Measurements from ENCODE around the gene CD300LD.

CD300LD gene

GRCh38 chr17:74625661-74626060, 33.6 kb upstream of the CD300LD start:
- H3K36me3 ChIP-seq (ENCODE audit: control insufficient read depth, insufficient read depth, low read length) = no peaks in the 10 kb centered on the region
- H3K9me3 ChIP-seq (ENCODE audit: control insufficient read depth, low read length) = no peaks in the 10 kb centered on the region
- no peak overlapping the region for H3K9ac ChIP-seq (ENCODE audit: low read length)
- H3K4me3 ChIP-seq (ENCODE audit: low read length) = no peak overlapping the region
- peaks cover 5% of the 10 kb centered on the region for H3K27me3 ChIP-seq (ENCODE audit: control insufficient read depth, insufficient read depth, low read length)
- H3K4me1 ChIP-seq (ENCODE audit: control insufficient read depth, insufficient read depth, low read length) = no peaks in the 10 kb centered on the region

- no peaks in the 10 kb centered on the region for H3K36me3 ChIP-seq (ENCODE audit: control insufficient read depth, insufficient read depth, low read length)
- peaks cover 5% of the 10 kb centered on the region for H3K27me3 ChIP-seq (ENCODE audit: control insufficient read depth, insufficient read depth, low read length)
- no peak overlapping the region for H3K4me3 ChIP-seq (ENCODE audit: low read length)
- no peaks in the 10 kb centered on the region for H3K9me3 ChIP-seq (ENCODE audit: control insufficient read depth, low read length)
- H3K9ac ChIP-seq (ENCODE audit: low read length) = no peak overlapping the region
- H3K4me1 ChIP-seq (ENCODE audit: control insufficient read depth, insufficient read depth, low read length) = no peaks in the 10 kb centered on the region
These were observed 32.0 kb upstream of the CD300LD start for GRCh38 chr17:74624131-74624530.

GRCh38 chr17:74623693-74624093, 31.6 kb upstream of the CD300LD start, which contains the start of gene CD300E:
Gene CD300E, minus strand, starts transcription at chr17:74623738. Its CDS starts 117 bp downstream, at chr17:74623621.
- Histone ChIP-seq H3K27me3 (ENCODE audit: control insufficient read depth, insufficient read depth, low read length) (peaks cover 5% of the 10 kb centered on the region), H3K9ac (ENCODE audit: low read length) (no peak within 1 kb of the TSS), H3K4me1 (ENCODE audit: control insufficient read depth, insufficient read depth, low read length) (no peaks in the 10 kb centered on the region), H3K4me3 (ENCODE audit: low read length) (no peak within 1 kb of the TSS), H3K36me3 (ENCODE audit: control insufficient read depth, insufficient read depth, low read length) (no peaks in the 10 kb centered on the region), H3K9me3 (ENCODE audit: control insufficient read depth, low read length) (no peaks in the 10 kb centered on the region)

GRCh38 chr17:74619077-74619673, 27.1 kb upstream of the CD300LD start:
- H3K4me1 ChIP-seq (ENCODE audit: control insufficient read depth, insufficient read depth, low read length) = no peaks in the 10 kb centered on the region
- no peaks in the 10 kb centered on the region for H3K36me3 ChIP-seq (ENCODE audit: control insufficient read depth, insufficient read depth, low read length)
- no peak overlapping the region for H3K9ac ChIP-seq (ENCODE audit: low read length)
- H3K27me3 ChIP-seq (ENCODE audit: control insufficient read depth, insufficient read depth, low read length) = no peaks in the 10 kb centered on the region
- no peak overlapping the region for H3K4me3 ChIP-seq (ENCODE audit: low read length)
- H3K9me3 ChIP-seq (ENCODE audit: control insufficient read depth, low read length) = no peaks in the 10 kb centered on the region

GRCh38 chr17:74618451-74618850, 26.4 kb upstream of the CD300LD start:
- Histone ChIP-seq H3K4me3 (ENCODE audit: low read length) (no peak overlapping the region), H3K4me1 (ENCODE audit: control insufficient read depth, insufficient read depth, low read length) (no peaks in the 10 kb centered on the region), H3K9ac (ENCODE audit: low read length) (no peak overlapping the region), H3K36me3 (ENCODE audit: control insufficient read depth, insufficient read depth, low read length) (no peaks in the 10 kb centered on the region), H3K9me3 (ENCODE audit: control insufficient read depth, low read length) (no peaks in the 10 kb centered on the region), H3K27me3 (ENCODE audit: control insufficient read depth, insufficient read depth, low read length) (no peaks in the 10 kb centered on the region)

- H3K9ac ChIP-seq (ENCODE audit: low read length) = no peak overlapping the region
- H3K4me1 ChIP-seq (ENCODE audit: control insufficient read depth, insufficient read depth, low read length) = no peaks in the 10 kb centered on the region
- H3K4me3 ChIP-seq (ENCODE audit: low read length) = no peak overlapping the region
- H3K9me3 ChIP-seq (ENCODE audit: control insufficient read depth, low read length) = no peaks in the 10 kb centered on the region
- H3K27me3 ChIP-seq (ENCODE audit: control insufficient read depth, insufficient read depth, low read length) = peaks cover 2% of the 10 kb centered on the region
- no peaks in the 10 kb centered on the region for H3K36me3 ChIP-seq (ENCODE audit: control insufficient read depth, insufficient read depth, low read length)
These were observed 24.6 kb upstream of the CD300LD start for GRCh38 chr17:74616696-74617095.

GRCh38 chr17:74612046-74612445, 20.0 kb upstream of the CD300LD start:
- Histone ChIP-seq H3K9me3 (ENCODE audit: control insufficient read depth, low read length) (no peaks in the 10 kb centered on the region), H3K36me3 (ENCODE audit: control insufficient read depth, insufficient read depth, low read length) (no peaks in the 10 kb centered on the region), H3K4me1 (ENCODE audit: control insufficient read depth, insufficient read depth, low read length) (no peaks in the 10 kb centered on the region), H3K4me3 (ENCODE audit: low read length) (no peak overlapping the region), H3K27me3 (ENCODE audit: control insufficient read depth, insufficient read depth, low read length) (peaks cover 8% of the 10 kb centered on the region), H3K9ac (ENCODE audit: low read length) (no peak overlapping the region)

- Histone ChIP-seq H3K9ac (ENCODE audit: low read length) (no peak overlapping the region), H3K9me3 (ENCODE audit: control insufficient read depth, low read length) (no peaks in the 10 kb centered on the region), H3K4me3 (ENCODE audit: low read length) (no peak overlapping the region), H3K36me3 (ENCODE audit: control insufficient read depth, insufficient read depth, low read length) (no peaks in the 10 kb centered on the region), H3K4me1 (ENCODE audit: control insufficient read depth, insufficient read depth, low read length) (peaks cover 3% of the 10 kb centered on the region), H3K27me3 (ENCODE audit: control insufficient read depth, insufficient read depth, low read length) (peaks cover 8% of the 10 kb centered on the region)
These were observed 18.0 kb upstream of the CD300LD start for GRCh38 chr17:74610108-74610507.

- no peak overlapping the region for H3K4me3 ChIP-seq (ENCODE audit: low read length)
- peaks cover 8% of the 10 kb centered on the region for H3K27me3 ChIP-seq (ENCODE audit: control insufficient read depth, insufficient read depth, low read length)
- no peaks in the 10 kb centered on the region for H3K9me3 ChIP-seq (ENCODE audit: control insufficient read depth, low read length)
- H3K4me1 ChIP-seq (ENCODE audit: control insufficient read depth, insufficient read depth, low read length) = peaks cover 4% of the 10 kb centered on the region
- H3K9ac ChIP-seq (ENCODE audit: low read length) = no peak overlapping the region
- H3K36me3 ChIP-seq (ENCODE audit: control insufficient read depth, insufficient read depth, low read length) = no peaks in the 10 kb centered on the region
These were observed 16.4 kb upstream of the CD300LD start for GRCh38 chr17:74608511-74608910.

GRCh38 chr17:74607221-74607620, 15.1 kb upstream of the CD300LD start:
- peaks cover 8% of the 10 kb centered on the region for H3K27me3 ChIP-seq (ENCODE audit: control insufficient read depth, insufficient read depth, low read length)
- H3K4me1 ChIP-seq (ENCODE audit: control insufficient read depth, insufficient read depth, low read length) = peaks cover 4% of the 10 kb centered on the region
- H3K9ac ChIP-seq (ENCODE audit: low read length) = no peak overlapping the region
- H3K9me3 ChIP-seq (ENCODE audit: control insufficient read depth, low read length) = no peaks in the 10 kb centered on the region
- no peaks in the 10 kb centered on the region for H3K36me3 ChIP-seq (ENCODE audit: control insufficient read depth, insufficient read depth, low read length)
- no peak overlapping the region for H3K4me3 ChIP-seq (ENCODE audit: low read length)

- H3K9me3 ChIP-seq (ENCODE audit: control insufficient read depth, low read length) = no peaks in the 10 kb centered on the region
- H3K4me1 ChIP-seq (ENCODE audit: control insufficient read depth, insufficient read depth, low read length) = peaks cover 4% of the 10 kb centered on the region
- H3K27me3 ChIP-seq (ENCODE audit: control insufficient read depth, insufficient read depth, low read length) = peaks cover 4% of the 10 kb centered on the region
- no peak overlapping the region for H3K4me3 ChIP-seq (ENCODE audit: low read length)
- H3K9ac ChIP-seq (ENCODE audit: low read length) = no peak overlapping the region
- no peaks in the 10 kb centered on the region for H3K36me3 ChIP-seq (ENCODE audit: control insufficient read depth, insufficient read depth, low read length)
These were observed 14.0 kb upstream of the CD300LD start for GRCh38 chr17:74606050-74606449.

- H3K9ac ChIP-seq (ENCODE audit: low read length) = no peak overlapping the region
- H3K4me1 ChIP-seq (ENCODE audit: control insufficient read depth, insufficient read depth, low read length) = peaks cover 4% of the 10 kb centered on the region
- no peaks in the 10 kb centered on the region for H3K36me3 ChIP-seq (ENCODE audit: control insufficient read depth, insufficient read depth, low read length)
- peaks cover 8% of the 10 kb centered on the region for H3K27me3 ChIP-seq (ENCODE audit: control insufficient read depth, insufficient read depth, low read length)
- no peaks in the 10 kb centered on the region for H3K9me3 ChIP-seq (ENCODE audit: control insufficient read depth, low read length)
- no peak overlapping the region for H3K4me3 ChIP-seq (ENCODE audit: low read length)
These were observed 13.3 kb upstream of the CD300LD start for GRCh38 chr17:74605361-74605760.

- Histone ChIP-seq H3K27me3 (ENCODE audit: control insufficient read depth, insufficient read depth, low read length) (peaks cover 8% of the 10 kb centered on the region), H3K9ac (ENCODE audit: low read length) (no peak overlapping the region), H3K4me1 (ENCODE audit: control insufficient read depth, insufficient read depth, low read length) (peaks cover 4% of the 10 kb centered on the region), H3K36me3 (ENCODE audit: control insufficient read depth, insufficient read depth, low read length) (no peaks in the 10 kb centered on the region), H3K9me3 (ENCODE audit: control insufficient read depth, low read length) (no peaks in the 10 kb centered on the region), H3K4me3 (ENCODE audit: low read length) (no peak overlapping the region)
These were observed 12.7 kb upstream of the CD300LD start for GRCh38 chr17:74604761-74605160.
